Spinal cord (tissue), 10 donors: ENCODE data around the gene SPATA25. TPM values are rescaled to one million over a fixed set of nuclear protein-coding genes. Genes with fewer than 3 reads are reported as not detected.
A peak's percentile ranks its signal among the peaks of the same experiment; 100 is the strongest.
"Not testable (repeated sequence)": the region's sequence is repeated elsewhere in the genome, so short reads cannot be mapped to it uniquely, and the experiment has no call there.

Experiments used
- DNase-seq, 6 donors: peaks; one replicate each; pipeline versions ENCODE4 v3.0.0 to v3.0.0-alpha.2; 2013 to 2015; ENCODE audit warnings: low spot score in 6 of 6, low read depth in 4 of 6
- H3K27ac ChIP-seq: one replicate; pipeline ENCODE4 v1.5.1; 2013; ENCODE audit warnings: low read depth, low read length, control low read depth
- H3K27me3 ChIP-seq: one replicate; pipeline ENCODE4 v1.6.1; 2013; ENCODE audit warnings: low read length; ENCODE audit not compliant: control insufficient read depth, insufficient read depth
- H3K36me3 ChIP-seq: one replicate; pipeline ENCODE4 v1.6.1; 2013; ENCODE audit warnings: low read length; ENCODE audit not compliant: control insufficient read depth, insufficient read depth
- H3K4me1 ChIP-seq: one replicate; pipeline ENCODE4 v1.6.1; 2013; ENCODE audit warnings: low read length; ENCODE audit not compliant: control insufficient read depth, insufficient read depth
- H3K4me3 ChIP-seq: one replicate; pipeline ENCODE4 v1.5.1; 2013; ENCODE audit warnings: low read depth, low read length, control low read depth
- H3K9me3 ChIP-seq: one replicate; pipeline ENCODE4 v1.6.1; 2013; ENCODE audit warnings: low read length; ENCODE audit not compliant: control insufficient read depth, insufficient read depth
- WGBS: methylation state at CpG from one replicate; pipeline ENCODE4 v1.1.5; 2013; ENCODE audit warnings: missing lambda C conversion rate; ENCODE audit not compliant: insufficient coverage; 5-methylcytosine and 5-hydroxymethylcytosine counted together
- long read RNA-seq, 4 donors: transcript quantifications; one replicate each; lab custom pipeline, GENCODE V29; 2026
- polyA plus RNA-seq, 2 donors: library from polyadenylated mRNA; unstranded; fragments of 120-200 nt; gene quantifications; one replicate each; pipeline ENCODE4 v1.2.1, GENCODE V29; 2013; ENCODE audit not compliant: insufficient read length in 2 of 2
- total RNA-seq, 2 donors: library from RNA; depleted of rRNA in 1 of 2; stranded (reverse); fragments of 120-200 nt in 1 of 2; fragments of >200 nt in 1 of 2; gene quantifications; one replicate each; pipeline versions ENCODE4 v1.2.3 to v1.2.4, GENCODE V29; 2013 to 2014
- donor health status: healthy.

The SPATA25 gene, protein sequence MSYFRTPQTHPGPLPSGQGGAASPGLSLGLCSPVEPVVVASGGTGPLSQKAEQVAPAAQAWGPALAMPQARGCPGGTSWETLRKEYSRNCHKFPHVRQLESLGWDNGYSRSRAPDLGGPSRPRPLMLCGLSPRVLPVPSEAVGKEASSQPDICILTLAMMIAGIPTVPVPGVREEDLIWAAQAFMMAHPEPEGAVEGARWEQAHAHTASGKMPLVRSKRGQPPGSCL
- total RNA-seq (1 to 10 TPM; 1.3 to 3.0 TPM), polyA plus RNA-seq (1 to 10 TPM; 2.6 to 5.6 TPM)
- long read RNA-seq, donor 1: 0 reads
- long read RNA-seq, donor 2: 0 reads
- long read RNA-seq, donor 3: 0 reads
- long read RNA-seq, donor 4: 0 reads

DNA sequence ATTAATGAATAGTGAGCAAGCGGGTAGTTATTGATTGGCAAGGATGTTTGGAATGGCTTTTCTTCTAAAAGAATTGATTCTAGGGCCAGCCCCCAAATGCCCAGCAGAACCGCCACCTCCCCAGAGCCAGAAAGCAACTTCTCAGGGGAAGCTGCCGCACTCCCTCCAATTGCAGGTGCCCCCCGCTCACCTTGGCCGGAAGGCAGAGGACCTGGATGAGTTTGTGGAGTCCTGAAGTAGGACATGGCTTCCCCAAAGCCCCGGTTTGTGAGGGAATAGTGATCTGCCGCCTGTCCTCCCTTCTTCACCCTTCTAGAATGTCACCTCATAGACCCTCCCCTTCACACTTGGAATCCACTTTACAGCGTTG lies at the start of gene SPATA25:
Gene SPATA25 (minus strand): TSS at position 277 of the 370 bp plus-strand sequence. CDS start 32 bp downstream, at position 245.
- H3K36me3 ChIP-seq: peaks cover 53% of the 10 kb centered on the region
- no peaks in the 10 kb centered on the region for H3K27me3 ChIP-seq
- WGBS: 100% methylated on average over 3 of the region's 8 CpGs
- H3K4me3 ChIP-seq: no peak within 1 kb of the TSS
- H3K27ac ChIP-seq: no peak within 1 kb of the TSS
- peaks cover 35% of the 10 kb centered on the region for H3K4me1 ChIP-seq
- no peaks in the 10 kb centered on the region for H3K9me3 ChIP-seq
- DNase-seq: no peak

GRCh38 chr20:45935416-45936046 lies 48.1 kb upstream of the SPATA25 start:
- H3K9me3 ChIP-seq: no peaks in the 10 kb centered on the region
- WGBS: under 1% methylated on average over 13 of the region's 21 CpGs
- peak overlapping the region; percentile 90 for H3K27ac ChIP-seq
- H3K27me3 ChIP-seq: no peaks in the 10 kb centered on the region
- H3K4me1 ChIP-seq: peaks cover 26% of the 10 kb centered on the region
- H3K36me3 ChIP-seq: peaks cover 41% of the 10 kb centered on the region
- DNase-seq: no peak
- peak overlapping the region; percentile 61 for H3K4me3 ChIP-seq

DNA sequence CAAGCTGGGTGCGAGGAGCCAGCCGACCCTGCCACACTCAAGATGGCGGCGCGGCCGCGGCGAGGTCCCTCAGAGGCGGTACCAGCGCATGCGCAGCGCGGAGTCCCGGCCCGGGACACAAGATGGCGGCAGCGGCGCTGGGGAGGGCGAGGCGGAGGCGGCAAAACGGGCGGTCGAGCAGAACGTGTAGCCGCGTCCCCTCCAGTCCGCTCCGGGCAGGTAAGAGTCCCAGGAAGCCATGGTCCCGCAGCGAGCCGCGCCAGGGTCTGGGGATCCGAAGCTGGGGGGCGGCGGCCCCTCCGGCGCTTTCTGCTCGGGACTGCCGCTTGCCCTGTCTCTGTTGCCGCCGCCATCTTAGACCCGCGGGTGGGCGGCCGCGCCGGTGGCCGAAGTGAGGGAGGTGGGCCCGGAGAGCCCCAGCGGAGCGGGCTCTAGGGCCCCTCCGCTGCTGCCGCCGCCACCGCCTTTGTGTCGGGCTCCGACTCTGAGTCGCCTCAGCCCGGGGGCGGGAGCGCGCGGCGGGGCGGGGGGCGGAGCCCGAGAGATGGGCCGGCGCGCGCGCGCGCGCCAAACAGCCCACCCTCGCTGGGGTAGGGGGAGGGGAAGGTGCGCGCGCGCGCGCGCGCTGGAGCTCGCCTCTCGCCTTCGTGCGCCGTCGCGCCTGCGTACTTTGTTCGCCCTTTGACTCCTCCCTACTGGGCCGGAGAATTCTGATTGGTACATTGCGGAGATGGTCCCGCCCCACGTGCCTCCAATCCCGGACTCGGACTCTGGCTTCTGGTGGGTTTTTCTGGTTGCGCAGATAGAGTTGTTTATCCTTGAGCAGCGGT lies 47.4 kb upstream of the SPATA25 start, which contains the start of gene PCIF1:
Gene PCIF1 (plus strand): TSS at position 98 of the 830 bp plus-strand sequence. CDS start 4,317 bp downstream, outside the sequence.
- Histone ChIP-seq H3K4me3 (peak within 1 kb of the TSS; percentile 95), H3K27ac (peak within 1 kb of the TSS; percentile 99), H3K36me3 (peaks cover 35% of the 10 kb centered on the region), H3K27me3 (no peaks in the 10 kb centered on the region), H3K4me1 (peaks cover 26% of the 10 kb centered on the region), H3K9me3 (no peaks in the 10 kb centered on the region)
- under 1% methylated on average over 98 of the region's 102 CpGs for WGBS
- peak; percentile 98 to 100 (median 100) for DNase-seq

DNA sequence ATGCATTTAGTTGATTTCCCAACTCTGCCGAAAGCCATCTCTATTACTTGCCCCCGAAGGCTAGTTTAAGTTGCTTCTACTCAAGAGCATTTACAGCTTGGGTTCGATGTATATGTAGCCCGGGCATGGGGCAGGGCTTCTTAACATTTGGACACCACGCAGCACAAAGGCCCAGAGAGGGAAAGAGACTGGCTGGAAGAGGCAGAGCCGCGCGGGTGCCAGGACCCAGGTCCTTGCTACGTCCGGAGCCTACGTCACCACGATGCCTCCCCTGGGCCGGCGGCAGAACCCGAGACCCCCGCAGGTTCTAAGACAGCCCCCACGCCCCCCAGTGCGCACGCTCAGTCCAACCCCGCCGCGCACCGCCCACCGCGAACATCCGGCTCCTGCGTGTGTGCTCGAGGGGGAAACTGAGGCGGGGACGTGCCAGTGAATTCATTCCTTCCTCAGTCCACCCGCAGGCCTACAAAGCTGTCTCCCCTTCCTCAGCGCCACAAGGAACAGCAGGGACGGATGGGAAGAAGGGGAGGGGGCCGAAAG lies 46.7 kb upstream of the SPATA25 start:
- Histone ChIP-seq H3K4me3 (peak overlapping the region; percentile 95), H3K4me1 (peaks cover 26% of the 10 kb centered on the region), H3K27ac (peak overlapping the region; percentile 99), H3K9me3 (no peaks in the 10 kb centered on the region), H3K27me3 (no peaks in the 10 kb centered on the region), H3K36me3 (peaks cover 28% of the 10 kb centered on the region)
- 0% methylated on average over 32 of the region's 34 CpGs for WGBS
- peak; percentile 52 to 98 (median 82) for DNase-seq

DNA sequence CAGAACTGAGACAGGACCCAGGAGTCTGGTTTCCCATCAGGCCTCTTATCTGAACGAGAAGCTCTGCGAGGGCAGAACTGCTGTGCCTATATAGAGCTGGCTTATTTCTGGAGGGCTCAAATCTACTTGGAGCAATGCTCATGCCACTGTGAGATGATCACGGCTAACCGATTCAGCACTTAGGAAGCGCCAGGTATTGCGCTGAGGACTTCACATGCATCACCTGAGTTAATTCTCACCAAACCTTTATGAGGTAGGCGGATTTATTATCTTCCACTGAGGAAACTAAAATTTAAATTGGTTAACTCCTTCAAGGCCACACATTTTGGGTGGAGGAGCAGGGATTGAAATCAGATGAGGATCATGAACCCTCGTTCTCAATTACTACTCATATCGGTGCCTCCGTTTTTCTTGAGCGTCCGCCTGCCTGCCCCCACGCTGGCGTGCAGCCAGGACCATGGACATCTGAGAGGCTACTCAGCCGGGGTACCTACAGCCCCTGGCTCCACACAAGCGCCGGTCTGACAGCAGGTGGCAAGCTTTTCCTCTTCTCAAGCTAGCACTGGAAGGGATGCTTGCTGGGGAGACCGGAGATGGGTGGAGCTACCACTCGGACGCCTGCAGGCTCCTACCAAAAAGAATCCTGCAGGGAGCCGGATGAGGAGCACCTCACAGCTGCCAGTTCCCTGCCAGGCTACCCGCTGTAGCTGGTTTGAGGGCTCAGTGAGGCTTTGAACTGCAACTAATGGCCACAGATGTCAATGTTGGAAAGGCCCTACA lies 46.0 kb upstream of the SPATA25 start:
- H3K9me3 ChIP-seq: no peaks in the 10 kb centered on the region
- H3K4me3 ChIP-seq: peak overlapping the region; percentile 95
- peaks cover 26% of the 10 kb centered on the region for H3K4me1 ChIP-seq
- peaks cover 21% of the 10 kb centered on the region for H3K36me3 ChIP-seq
- H3K27me3 ChIP-seq: no peaks in the 10 kb centered on the region
- peak overlapping the region; percentile 99 for H3K27ac ChIP-seq
- 3% methylated on average over 17 of the region's 22 CpGs for WGBS
- peak in 3 of 6 donors; percentile 44 to 93 (median 88) for DNase-seq

- not testable (repeated sequence) for H3K27me3 ChIP-seq, H3K36me3 ChIP-seq, H3K9me3 ChIP-seq, H3K27ac ChIP-seq, DNase-seq, H3K4me3 ChIP-seq
- H3K4me1 ChIP-seq: peaks cover 23% of the 10 kb centered on the region
- WGBS: 97% methylated on average over 13 of the region's 17 CpGs
Observed at GRCh38 chr20:45931680-45932079, 44.3 kb upstream of the SPATA25 start.

GRCh38 chr20:45927071-45927878 lies 39.9 kb upstream of the SPATA25 start:
- Histone ChIP-seq H3K4me1 (no peaks in the 10 kb centered on the region), H3K9me3 (no peaks in the 10 kb centered on the region), H3K4me3 (no peak overlapping the region), H3K27ac (no peak overlapping the region), H3K27me3 (no peaks in the 10 kb centered on the region), H3K36me3 (no peaks in the 10 kb centered on the region)
- WGBS: 91% methylated on average over 12 of the region's 14 CpGs
- DNase-seq: no peak

GRCh38 chr20:45926731-45927070 lies 39.3 kb upstream of the SPATA25 start:
- no peak for DNase-seq
- no peaks in the 10 kb centered on the region for H3K4me1 ChIP-seq
- no peaks in the 10 kb centered on the region for H3K36me3 ChIP-seq
- no peak overlapping the region for H3K4me3 ChIP-seq
- no peaks in the 10 kb centered on the region for H3K27me3 ChIP-seq
- no peak overlapping the region for H3K27ac ChIP-seq
- 80% methylated on average over 1 of the region's 2 CpGs for WGBS
- no peaks in the 10 kb centered on the region for H3K9me3 ChIP-seq
